Coronary artery (tissue), 2 donors: ENCODE data around the gene CACNA2D3.
"Not testable (repeated sequence)": the region's sequence is repeated elsewhere in the genome, so short reads cannot be mapped to it uniquely, and the experiment has no call there.

Experiments
- DNase-seq: peaks from one replicate; pipeline ENCODE4 v3.0.0-alpha.2; 2017; ENCODE audit warnings: low spot score
- H3K27ac ChIP-seq, 2 donors: fragments of 200-600 bp; sonication (generic); one replicate each; pipeline ENCODE4 v1.5.1; 2016 to 2019
- H3K4me3 ChIP-seq: fragments of 200-600 bp; sonication (generic); 2 replicates; pipeline ENCODE4 v1.5.1; 2016; ENCODE audit warnings: mild to moderate bottlenecking, moderate library complexity
- CTCF ChIP-seq: fragments of 200-600 bp; sonication (generic); IDR thresholded peaks from one replicate; pipeline ENCODE4 v1.5.1; 2019; ENCODE audit warnings: antibody characterized with exemption

The CACNA2D3 gene

GRCh38 chr3:54969652-54970051 is 847.3 kb downstream of the CACNA2D3 start:
- DNase-seq = no peak
- H3K27ac ChIP-seq = no peak overlapping the region
- no peak for TF ChIP-seq CTCF
- H3K4me3 ChIP-seq = no peak overlapping the region

- H3K27ac ChIP-seq = no peak overlapping the region
- no peak for TF ChIP-seq CTCF
- H3K4me3 ChIP-seq = no peak overlapping the region
- no peak for DNase-seq
Observed at GRCh38 chr3:54970895-54971294, 848.5 kb downstream of the CACNA2D3 start.

GRCh38 chr3:54977439-54977838 is 855.1 kb downstream of the CACNA2D3 start:
- H3K4me3 ChIP-seq = no peak overlapping the region
- H3K27ac ChIP-seq = no peak overlapping the region
- no peak for DNase-seq
- no peak for TF ChIP-seq CTCF

GRCh38 chr3:54977946-54978345 is 855.6 kb downstream of the CACNA2D3 start:
- H3K4me3 ChIP-seq, H3K27ac ChIP-seq, DNase-seq: not testable (repeated sequence)

GRCh38 chr3:54982807-54983206 is 860.5 kb downstream of the CACNA2D3 start:
- DNase-seq = no peak
- Histone ChIP-seq H3K27ac (no peak overlapping the region), H3K4me3 (no peak overlapping the region)
- no peak for TF ChIP-seq CTCF

- DNase-seq = no peak
- no peak overlapping the region for H3K27ac ChIP-seq
- no peak overlapping the region for H3K4me3 ChIP-seq
- TF ChIP-seq CTCF = no peak
Observed at GRCh38 chr3:54983266-54984099, 861.1 kb downstream of the CACNA2D3 start.

- Histone ChIP-seq H3K4me3 (no peak overlapping the region), H3K27ac (no peak overlapping the region)
- no peak for DNase-seq
- no peak for TF ChIP-seq CTCF
Observed at GRCh38 chr3:54985856-54986255, 863.5 kb downstream of the CACNA2D3 start.
